Measurements from ENCODE around the gene TMEM132D.
A peak's percentile ranks its signal among the peaks of the same experiment; 100 is the strongest.

The TMEM132D gene

GRCh38 chr12:129727100-129727499 is 176.7 kb downstream of the TMEM132D start:
- DNase-seq (ENCODE audit: low spot score) = no peak

DNA sequence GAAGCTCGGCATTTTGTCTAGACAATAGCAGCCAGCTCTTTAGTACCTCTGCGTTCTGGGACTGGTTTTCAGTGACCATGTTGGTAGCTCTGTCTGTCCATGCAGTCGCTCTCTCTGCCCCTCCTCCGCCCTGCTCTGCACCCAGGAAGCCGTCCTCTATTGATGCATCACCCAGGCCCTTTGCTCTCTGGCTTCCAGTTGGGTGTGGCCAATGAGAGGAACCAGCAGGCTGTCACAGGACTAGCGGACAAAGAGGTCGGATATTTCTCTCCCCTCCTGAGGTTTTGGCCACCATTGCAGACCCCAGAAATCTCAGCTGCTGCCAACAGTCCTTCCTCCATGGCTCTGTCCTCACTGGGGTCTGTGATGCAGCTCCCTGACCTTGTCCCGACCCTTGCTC is 180.6 kb downstream of the TMEM132D start:
- DNase-seq (ENCODE audit: low spot score) = no peak

GRCh38 chr12:129720618-129721017 is 183.2 kb downstream of the TMEM132D start:
- DNase-seq (ENCODE audit: low spot score) = no peak

GRCh38 chr12:129719416-129719815 is 184.4 kb downstream of the TMEM132D start:
- no peak for DNase-seq (ENCODE audit: low spot score)

GRCh38 chr12:129717438-129717837 is 186.4 kb downstream of the TMEM132D start:
- DNase-seq (ENCODE audit: low spot score) = no peak

GRCh38 chr12:129716825-129717224 is 187.0 kb downstream of the TMEM132D start:
- no peak for DNase-seq (ENCODE audit: low spot score)

- DNase-seq (ENCODE audit: low spot score) = no peak
Measured at GRCh38 chr12:129706716-129707115, 197.1 kb downstream of the TMEM132D start.

DNA sequence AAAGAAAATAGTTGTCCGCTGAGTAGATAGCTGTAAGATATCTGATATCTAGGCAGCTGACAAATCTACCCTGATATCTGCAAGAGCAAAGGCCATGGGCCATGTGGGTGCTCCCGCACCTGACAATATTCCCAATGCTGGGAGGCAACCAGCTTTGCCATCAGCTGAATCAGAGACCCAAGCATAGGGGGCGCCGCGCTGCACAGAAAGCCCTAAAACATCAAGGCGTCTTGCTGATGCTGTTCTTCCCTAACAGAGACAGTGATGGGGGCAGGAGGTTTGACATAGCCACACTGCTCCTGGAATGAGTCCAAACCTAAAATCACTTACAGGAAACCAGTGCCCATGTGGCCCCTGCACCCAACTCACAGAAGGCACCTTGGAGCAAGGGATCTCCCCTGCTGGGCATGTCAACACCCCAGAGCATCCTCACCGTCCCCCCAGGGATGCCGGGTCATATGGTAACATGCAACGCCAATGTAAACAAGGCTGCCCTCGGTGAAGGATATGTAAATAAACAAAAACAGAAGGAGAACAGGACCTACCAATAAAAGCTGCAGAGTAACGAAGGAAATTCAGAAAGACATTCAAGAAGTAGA is 199.5 kb downstream of the TMEM132D start:
- no peak for DNase-seq (ENCODE audit: low spot score)

DNA sequence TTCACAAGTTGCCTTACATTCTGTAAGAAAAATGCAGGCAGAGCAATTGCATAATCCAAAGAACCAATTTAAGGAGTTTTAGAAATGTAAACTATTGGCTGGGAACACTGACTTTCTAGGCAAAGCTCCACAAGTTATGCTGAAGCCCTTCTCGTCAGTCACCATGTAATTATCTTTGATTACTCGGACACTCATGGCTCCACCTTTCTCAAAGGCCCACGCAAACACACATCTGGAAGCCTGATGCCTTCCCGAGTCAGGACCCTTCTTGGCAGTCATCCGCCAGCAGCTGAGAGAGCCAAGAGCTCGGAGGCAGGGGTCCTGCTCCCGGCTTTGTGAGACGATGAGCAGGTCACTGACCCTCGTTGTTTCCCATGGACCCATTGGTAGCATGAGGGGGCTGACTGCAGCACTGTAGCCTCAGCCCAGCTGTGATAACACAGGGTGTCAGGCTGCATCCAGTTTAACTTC is 202.2 kb downstream of the TMEM132D start:
- no peak for DNase-seq (ENCODE audit: low spot score)

DNA sequence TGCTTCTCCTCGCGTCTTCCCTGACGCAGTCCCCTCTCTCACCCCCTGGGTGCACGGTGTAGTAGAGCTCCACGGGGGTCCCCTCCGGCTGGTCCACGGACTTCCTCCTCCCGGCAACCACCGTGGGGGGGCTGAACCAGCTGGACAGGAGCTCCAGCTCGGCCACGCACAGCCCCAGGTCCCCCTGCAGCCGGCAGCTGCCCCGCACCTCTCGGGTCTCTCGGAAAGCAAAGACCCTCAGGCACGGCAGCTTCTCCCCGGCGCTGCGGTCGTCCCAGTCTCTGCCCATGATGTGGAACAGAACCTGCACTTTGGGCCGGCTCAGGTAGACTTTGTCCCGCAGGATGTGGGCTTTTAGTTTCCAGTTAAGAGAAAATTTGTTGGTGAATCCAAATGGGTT is 203.8 kb downstream of the TMEM132D start:
- DNase-seq (ENCODE audit: low spot score) = no peak

DNA sequence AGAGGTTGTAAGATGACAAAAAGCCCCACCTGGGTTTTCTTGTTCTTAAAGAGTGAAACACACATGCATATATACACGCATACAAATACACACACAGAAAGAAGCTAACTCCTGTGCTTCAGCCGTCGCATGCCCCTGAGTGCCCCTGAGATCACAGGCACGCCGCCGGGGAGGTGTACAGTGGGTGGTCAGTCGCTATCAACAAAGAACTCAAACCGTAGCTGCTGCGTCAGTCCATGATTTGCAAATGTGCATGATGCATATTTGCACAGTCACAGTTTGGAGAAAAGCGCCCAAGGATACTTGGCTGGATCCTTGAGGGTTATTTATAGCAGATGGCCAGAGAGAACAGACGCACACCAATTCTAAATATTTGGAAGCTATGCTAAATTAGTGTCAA is 206.9 kb downstream of the TMEM132D start:
- peak; percentile 6 for DNase-seq (ENCODE audit: low spot score)

DNA sequence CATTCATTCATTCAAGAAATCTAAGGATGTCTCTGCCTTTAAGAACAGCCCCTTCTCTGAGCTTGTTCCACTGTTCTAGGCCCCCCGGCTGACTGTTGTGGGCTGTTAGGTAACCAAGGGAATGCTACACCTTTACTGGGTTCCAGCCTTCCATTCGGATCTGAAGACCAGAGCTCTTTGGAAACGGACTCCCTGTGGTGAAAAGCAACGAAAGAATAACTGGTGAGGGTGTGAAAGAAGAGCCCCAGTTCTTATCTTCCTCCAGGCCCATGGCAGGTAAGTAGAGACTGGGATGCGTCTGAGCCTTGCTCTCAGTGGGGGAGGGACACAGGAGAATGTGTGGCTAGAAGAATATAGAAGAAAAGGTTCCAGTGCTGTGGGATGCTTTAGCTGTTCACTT is 207.4 kb downstream of the TMEM132D start:
- DNase-seq (ENCODE audit: low spot score) = peak; percentile 1

GRCh38 chr12:129693731-129694130 is 210.1 kb downstream of the TMEM132D start:
- no peak for DNase-seq (ENCODE audit: low spot score)

DNA sequence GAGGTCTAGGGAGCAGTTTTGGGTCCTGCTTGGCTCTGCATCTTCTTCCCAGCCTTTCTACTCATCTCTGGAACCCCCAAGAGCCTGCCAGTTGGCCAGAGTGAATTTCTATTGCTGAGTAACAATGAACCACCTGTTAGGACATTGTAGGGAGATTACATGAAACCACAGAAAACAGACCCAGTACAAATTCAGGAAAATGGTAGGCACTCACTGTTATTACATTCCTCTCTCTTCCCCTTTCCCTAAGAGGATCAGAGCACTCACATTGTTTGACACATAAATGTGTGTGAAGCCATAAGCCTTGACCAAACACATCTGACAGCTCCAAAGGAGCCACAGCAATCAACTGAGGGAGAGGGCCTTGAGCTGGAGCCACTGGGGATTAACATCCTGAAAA is 216.1 kb downstream of the TMEM132D start:
- DNase-seq (ENCODE audit: low spot score) = no peak

DNA sequence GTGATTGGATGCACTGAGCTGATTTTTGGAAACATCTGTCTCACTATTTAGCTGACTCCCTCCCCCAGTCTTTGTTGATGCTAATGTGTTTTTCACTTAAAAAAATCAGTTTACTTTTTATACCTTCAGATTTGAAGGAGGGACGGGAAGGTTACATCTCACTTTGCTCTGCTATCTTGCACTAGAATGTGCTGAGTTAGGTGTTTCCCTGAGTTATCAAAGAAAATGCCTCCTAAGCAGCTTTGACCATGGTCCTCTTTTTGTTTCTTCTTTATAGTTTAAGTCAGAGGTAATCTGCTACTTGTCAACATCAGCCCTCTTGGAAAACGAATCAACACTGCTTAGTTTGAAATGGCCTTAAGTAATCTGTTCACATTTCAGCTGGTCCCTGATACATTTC is 222.0 kb downstream of the TMEM132D start:
- no peak for DNase-seq (ENCODE audit: low spot score)

DNA sequence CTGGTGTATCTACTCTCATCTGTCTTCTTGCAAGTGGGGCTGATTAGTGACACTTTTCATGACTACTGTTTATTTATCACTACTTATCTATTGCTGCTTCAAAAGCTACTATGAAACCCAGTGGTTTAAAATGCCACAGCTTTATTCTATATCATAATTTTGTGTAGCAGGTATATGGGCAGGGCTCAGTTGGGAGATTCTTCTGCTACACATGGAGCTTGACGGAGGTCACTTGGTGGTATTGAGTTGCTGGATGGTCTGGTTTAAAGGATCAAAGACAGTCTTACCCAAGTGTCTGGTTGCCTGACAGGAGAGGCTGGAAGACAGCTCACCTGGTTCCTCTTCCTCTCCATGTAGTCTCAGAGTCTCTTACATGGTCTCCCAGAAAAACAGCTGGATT is 222.7 kb downstream of the TMEM132D start:
- no peak for DNase-seq (ENCODE audit: low spot score)

- peak; percentile 89 for DNase-seq (ENCODE audit: low spot score)
Measured at GRCh38 chr12:129676411-129676810, 227.4 kb downstream of the TMEM132D start.

- peak; percentile 7 for DNase-seq (ENCODE audit: low spot score)
Measured at GRCh38 chr12:129675947-129676346, 227.9 kb downstream of the TMEM132D start.

- no peak for DNase-seq (ENCODE audit: low spot score)
Measured at GRCh38 chr12:129675496-129675895, 228.3 kb downstream of the TMEM132D start.

GRCh38 chr12:129673806-129674205 is 230.0 kb downstream of the TMEM132D start:
- no peak for DNase-seq (ENCODE audit: low spot score)

DNA sequence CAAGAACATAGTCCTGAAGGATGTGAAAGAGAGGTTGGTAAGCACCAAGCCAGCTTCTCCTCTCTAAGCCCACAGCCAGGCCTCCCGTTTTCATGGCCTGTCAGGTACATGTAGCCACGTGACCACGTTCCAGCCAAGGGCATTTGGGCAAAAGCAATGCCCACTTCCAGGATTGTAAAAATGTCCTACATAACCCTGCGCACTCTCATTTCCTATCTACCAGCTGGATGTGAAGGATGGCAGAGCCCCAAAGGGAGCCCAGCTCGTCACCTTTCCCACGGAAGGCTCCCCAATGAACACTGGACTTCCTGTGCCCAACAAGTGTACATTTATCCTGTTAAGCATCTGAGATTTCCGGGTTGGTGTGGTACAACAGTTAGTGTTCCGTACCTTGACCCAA is 231.7 kb downstream of the TMEM132D start:
- no peak for DNase-seq (ENCODE audit: low spot score)

- no peak for DNase-seq (ENCODE audit: low spot score)
Measured at GRCh38 chr12:129670256-129670920, 233.4 kb downstream of the TMEM132D start.

DNA sequence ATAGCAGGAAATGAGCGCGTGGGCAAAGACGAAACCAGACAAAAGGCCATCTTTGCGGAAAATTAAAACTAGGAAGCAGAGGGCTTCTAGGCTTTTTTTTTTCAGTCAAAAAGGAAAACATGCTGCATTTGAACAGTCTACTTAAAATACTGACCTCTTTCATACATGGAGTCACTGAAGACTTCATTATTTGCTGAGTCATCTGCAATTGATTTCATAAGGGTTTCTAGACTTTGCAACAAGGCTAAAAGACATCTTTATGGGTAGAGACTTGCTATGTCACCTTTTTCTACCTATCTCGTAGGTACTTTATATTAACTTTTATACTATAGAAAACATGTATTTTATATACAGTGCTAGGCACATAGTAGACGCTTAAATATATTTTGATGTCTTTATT is 238.4 kb downstream of the TMEM132D start:
- no peak for DNase-seq (ENCODE audit: low spot score)

- DNase-seq (ENCODE audit: low spot score) = no peak
Measured at GRCh38 chr12:129662234-129662633, 241.6 kb downstream of the TMEM132D start.
